Right renal pelvis (tissue), 4 donors: ENCODE measurements around the gene CD200R1L. TPM values are rescaled to one million over a fixed set of nuclear protein-coding genes. Genes with fewer than 3 reads are reported as not detected.

Experiments used
- DNase-seq, 4 donors: peaks; one replicate each; pipeline ENCODE4 v3.0.0-alpha.2; 2013; ENCODE audit warnings: low read depth in 4 of 4, low spot score in 3 of 4, missing footprints in 1 of 4
- polyA plus RNA-seq, 4 donors: library from polyadenylated mRNA; unstranded; fragments of 120-200 nt; gene quantifications; one replicate each; pipeline ENCODE4 v1.2.1, GENCODE V29; 2013; ENCODE audit not compliant: insufficient read length in 4 of 4

Gene CD200R1L
- polyA plus RNA-seq, 4 donors = not detected

DNA sequence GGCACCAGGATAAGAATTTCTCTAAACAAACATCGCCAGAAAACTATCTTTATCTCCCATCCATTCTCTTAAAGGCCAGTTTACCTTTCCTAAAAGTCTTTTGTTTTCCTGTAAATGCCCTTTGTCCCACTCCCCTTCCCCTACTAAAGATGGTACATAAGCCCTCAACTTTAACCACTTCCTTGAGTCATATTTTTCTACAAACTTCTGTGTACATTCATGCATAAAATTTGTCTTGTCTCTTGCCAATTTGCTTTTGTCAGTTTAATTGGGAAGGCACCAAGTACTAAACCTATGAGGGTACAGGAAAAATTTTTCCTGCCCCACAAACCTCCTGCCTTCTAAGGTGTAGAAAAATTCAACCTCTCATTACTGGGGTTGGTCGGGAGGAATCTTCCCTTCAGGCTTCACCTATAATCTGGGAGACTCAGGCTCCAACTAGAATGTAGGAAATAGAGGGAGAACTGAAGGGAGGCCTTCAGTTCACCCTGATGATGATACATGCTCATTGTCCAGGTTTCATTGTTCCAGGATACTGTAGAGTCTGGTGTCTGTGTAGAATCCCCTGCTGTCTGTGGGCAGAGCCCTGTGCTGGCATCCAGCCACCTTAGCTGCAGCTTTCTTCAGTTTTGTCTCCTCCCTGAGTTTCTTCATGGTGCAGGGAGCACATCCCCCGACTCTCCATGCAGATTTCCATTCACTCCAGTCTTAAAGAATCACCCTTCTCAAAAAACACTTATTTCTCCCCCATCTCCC, 53.2 kb downstream of the CD200R1L start:
- no peak for DNase-seq

DNA sequence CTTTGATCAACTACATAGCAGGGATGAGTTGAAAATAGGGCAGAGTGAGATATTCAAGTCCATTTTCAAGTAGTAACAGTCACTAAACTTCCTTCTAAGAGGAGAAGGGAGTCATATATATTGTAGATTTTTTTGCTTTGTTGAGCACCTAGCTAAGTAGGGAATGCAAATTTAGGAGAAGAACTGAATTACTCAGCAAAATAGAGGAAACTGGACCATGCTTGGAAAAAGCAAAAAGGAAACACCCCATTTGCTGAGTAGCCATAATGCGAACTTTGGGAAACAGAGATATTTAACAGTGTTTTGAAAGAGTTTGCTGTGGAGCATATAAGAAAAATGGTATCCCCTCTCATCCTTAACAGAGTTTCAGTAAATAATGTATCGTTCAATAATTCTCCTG, 54.9 kb downstream of the CD200R1L start:
- no peak for DNase-seq

DNA sequence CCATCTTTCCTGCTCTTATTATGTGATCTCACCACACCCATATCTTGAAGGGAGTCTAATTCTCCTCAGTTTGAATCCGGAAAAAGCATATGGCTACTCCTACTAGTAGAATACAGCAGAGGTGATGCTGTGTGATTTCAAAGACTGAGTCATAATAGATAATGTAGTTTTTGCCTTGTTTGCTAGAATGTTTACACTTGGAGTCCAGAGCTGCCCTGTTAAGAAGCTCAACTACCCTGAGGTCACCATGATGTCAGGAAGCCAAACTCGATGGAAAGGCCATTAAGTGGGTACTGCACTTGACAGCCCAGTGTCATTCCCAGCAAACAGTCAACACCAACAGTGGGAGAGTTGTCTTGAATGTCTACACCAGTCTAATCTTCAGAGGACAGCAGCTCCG, 56.9 kb downstream of the CD200R1L start:
- DNase-seq = no peak

DNA sequence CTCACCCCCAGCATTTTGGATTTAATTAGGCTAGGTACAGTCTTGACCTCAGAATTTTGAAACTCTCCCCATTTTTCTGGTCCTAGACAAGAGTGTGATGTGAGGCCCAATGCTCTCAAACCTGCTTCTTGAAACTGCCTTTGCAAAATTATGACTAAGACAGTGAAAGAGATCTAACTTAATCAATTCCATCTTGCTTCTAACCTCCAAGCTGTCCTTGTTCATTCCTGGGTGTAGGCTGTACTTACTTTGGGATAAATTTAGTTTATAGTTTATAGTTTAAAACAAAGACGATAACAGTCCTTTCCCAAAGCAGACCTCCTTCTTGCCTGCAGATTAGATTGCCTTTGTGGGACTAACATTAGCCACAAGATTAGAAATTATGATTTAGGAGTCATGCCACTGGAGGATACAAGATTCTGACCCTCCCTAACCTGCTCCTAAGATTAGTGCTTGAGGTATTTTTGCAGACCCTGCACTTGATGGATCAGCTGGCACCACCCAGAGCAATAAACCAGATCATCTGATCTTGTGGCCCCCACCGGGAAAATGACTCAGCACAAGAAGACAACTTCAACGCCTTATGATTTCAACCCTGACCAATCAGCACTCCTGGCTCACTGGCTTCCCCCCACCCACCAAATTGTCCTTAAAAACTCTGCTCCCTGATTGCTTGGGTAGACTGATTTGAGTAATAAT, 59.6 kb downstream of the CD200R1L start:
- DNase-seq = no peak

DNA sequence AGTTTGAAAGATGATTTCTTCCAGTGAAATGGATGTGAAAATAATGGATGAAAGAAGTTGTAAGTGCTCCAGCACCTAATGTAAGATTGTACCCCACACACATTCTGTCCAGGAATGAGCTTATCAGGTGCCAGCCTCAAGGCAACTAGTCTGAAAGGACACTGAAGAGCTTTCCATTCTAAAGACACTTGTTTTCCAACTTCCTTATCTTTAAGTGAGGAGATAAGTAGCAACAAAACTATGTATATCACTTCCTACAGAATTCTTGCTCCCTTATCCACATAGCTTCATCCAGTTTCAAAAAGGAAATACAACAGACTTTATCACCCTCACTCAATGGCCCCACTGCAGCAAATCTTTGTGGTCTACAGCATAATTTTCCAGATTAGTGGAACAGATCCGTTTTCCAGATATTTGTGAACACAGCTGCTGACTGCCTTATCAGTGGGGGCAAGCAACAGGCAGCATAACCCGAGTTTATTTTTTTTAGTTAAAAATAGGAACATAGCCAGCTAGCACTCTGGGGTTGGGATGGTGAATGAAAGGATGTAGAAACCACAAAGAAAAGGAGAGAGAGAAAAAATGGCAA, 60.6 kb downstream of the CD200R1L start:
- no peak for DNase-seq

DNA sequence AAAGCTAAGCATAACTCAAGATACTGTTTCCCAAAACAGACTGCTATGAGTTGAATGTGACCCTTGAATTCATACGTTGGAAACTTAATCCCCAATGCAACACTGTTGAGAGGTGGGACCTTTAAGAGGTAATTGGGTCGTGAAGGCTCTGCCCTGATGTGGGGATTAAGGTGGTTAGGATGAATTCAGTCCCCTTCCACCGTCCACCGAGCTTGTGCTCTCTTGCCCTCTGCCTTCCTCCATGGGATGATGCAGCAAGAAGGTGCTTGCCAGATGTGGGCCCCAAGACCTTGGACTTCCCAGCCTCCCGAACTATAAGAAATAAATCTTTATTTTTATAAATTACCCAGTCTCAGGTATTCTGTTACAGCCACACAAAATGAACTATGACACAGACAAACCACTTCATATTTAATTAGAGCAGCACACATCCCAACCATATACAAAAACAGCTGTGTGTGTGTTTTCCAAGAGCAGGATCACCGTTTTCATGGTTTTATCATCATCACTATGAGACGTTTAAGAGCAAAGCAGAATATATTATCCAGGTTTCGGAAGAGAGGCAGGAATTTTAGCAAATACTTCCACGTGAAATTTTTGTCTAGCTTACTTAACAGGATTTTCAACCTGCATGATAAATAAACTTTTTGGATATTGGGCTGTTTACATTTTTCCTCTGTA, 61.2 kb downstream of the CD200R1L start:
- no peak for DNase-seq

DNA sequence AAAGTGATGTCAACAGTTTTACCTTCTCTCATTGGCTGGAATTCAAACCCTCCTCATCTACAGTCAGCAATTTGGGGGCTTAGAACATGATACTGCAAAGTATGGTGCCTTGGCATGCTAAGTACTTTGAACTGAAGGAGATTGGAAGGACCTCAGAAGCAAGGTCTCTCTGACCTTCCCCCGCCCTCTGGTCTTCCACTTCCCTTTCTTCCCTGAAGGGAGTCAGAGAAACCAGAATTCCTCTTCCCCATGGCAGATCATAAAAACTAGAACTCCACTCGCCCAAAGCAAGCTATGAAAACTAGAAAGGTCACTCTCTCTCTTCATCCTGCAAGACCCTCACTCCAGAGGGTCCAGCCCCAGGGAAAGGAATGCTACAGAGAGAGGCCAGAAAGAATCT, 64.2 kb downstream of the CD200R1L start:
- DNase-seq = no peak

DNA sequence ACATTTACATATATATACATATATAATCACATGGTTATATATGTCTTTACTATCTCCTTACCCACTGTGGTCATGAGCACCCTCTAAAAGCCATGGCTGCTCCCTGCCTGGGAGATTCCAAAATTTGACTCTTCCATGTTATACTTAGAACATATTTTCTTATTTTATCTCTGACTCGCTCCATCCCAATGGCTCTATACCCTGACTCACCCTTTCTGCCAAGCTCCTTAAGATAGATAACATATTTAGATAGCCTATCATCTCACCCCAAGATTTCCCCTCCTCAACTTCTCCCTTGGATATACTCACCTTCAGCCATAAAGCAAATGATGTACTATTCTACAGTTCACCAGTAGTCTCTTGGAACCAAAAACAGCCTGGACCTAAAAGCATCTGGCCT, 65.1 kb downstream of the CD200R1L start:
- DNase-seq = no peak

DNA sequence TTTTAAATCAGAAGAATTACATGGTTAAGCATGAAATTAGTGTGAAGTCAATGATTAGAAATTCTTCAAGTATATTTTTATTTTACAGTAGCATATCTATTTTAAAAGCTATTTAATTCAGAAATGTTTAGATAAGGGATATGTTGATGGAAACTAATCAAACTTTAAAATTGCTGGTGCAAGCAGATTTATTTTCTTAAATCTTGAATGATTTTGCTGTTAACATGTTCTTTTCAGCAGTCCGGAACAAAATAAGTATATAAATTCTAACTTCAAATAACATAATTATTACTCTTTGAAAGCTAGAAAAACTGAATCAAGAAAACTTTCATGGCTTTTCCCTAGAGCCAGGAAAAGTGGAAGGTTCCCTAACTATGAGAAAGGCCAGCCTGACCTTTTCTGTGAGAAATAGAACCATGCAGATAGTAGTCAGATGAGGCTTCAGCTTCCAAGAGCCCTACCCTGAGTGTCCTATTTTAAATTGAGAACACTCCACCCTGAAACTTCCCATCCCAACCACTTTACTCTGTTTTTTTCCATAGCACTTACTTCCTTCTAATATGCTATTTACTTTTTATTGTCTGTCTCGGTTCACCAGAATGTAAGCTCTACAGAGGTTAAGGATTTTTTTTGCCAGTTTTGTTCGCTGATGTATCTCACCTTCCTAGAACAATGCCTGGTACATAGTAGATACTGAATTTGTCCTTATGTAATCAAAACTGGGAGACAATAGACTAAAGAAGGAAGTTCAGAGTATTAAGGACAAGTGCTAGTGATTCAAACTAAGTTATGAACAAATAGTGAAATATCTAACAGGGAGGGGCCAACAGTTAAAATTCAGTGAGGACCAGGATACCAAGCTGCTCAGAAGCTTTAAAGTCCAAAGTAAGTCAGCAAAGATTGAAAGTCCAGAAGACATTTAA, 66.8 kb downstream of the CD200R1L start:
- no peak for DNase-seq

DNA sequence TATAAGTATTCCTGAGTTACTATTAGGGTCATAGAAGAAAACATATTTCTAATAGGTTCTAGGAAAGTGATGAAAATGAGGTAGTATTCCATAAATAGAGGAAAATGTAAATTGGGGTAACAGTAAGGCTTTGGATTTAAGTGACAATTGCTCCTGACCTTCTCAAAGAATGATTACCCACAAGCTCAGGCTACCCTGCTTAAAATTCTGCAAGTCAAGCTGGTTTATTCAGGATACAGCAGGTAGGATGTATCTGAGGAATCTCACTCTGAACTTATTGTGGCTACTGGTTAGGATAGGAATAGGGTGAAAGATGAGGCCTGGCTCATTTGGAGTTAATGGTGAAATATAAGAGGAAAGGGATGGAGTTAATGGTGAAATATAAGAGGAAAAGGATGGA, 67.7 kb downstream of the CD200R1L start:
- no peak for DNase-seq

DNA sequence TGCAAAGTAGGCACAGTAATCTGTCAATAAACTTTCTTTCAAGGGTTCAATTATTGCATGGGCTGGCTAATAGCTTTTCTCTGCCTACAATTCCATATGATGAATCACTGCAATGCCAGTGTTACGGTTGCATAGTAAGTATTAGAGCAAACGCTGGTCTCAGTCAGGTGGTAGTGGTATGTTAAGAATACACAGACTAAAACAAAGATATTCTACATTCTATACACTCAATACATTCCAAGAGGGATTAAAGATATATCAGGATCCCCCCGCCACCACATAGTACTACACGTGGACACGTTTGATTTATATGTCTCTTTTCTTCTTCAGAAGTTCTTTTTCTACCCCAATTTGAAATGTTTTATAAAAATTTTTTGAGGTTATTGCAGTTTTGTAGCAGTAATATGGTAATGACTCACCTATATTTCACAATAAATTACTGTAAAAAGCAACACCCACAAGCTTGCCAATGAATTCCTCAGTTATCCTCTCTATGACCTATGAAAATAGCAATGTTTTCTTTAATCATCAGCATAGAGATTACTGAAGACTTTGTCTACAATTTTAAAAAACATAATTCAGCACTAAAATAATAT, 68.2 kb downstream of the CD200R1L start:
- no peak for DNase-seq

DNA sequence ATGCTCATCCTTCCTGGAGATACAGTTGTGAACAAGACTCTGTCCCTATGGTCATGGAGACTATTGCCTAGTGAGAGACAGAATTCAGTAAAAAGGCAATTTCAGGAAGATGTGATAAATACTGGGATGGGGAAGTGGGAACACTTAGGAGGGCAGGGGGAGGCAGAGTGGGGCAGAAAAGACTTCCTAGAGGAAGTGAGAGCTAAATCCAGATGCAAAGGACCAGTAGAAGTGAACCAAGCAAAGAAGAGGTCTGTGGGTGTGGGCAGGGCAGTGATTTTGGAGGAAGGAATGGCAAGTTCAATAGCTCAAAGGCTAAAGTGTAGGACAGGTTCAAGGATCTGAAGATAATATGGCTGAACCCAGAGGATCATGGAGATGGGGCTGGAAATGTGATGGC, 68.9 kb downstream of the CD200R1L start:
- no peak for DNase-seq

DNA sequence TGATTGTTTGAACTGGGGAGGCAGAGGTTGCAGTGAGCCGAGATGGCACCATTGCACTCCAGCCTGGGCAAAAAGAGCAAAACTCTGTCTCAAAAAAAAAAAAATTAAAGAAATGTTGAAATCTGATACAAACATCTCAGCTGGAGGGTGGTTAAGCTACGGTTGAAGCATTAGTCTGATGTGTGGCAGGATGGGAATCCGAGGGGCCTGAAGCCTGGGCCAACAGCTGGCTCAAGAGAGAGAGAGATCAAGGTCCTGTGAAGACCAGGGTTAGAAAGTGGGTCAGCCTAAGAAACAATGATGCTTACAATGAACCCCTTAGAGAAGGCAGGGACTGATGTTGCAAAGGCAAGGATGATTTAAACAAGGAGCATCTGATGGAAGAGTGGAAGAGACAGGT, 69.8 kb downstream of the CD200R1L start:
- DNase-seq = no peak

DNA sequence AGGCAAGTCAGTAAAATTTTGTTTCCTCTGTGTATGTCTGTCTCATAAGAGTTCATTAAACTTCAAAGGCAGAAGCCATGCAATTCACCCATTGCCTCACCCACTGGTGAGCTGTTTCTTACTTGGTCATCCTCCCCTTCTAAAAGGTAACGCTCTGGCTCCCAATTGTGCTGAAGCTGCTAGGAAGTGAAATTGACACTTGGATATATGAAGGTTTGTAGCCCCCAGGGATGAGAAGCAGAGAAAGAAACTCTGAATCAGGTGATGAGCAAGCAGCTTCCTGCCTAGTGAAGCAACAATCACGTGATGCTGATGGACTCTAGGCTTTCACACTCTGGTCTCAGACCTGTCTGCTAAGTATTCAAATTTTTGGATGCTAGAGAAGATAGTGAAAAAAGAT, 70.7 kb downstream of the CD200R1L start:
- no peak for DNase-seq

DNA sequence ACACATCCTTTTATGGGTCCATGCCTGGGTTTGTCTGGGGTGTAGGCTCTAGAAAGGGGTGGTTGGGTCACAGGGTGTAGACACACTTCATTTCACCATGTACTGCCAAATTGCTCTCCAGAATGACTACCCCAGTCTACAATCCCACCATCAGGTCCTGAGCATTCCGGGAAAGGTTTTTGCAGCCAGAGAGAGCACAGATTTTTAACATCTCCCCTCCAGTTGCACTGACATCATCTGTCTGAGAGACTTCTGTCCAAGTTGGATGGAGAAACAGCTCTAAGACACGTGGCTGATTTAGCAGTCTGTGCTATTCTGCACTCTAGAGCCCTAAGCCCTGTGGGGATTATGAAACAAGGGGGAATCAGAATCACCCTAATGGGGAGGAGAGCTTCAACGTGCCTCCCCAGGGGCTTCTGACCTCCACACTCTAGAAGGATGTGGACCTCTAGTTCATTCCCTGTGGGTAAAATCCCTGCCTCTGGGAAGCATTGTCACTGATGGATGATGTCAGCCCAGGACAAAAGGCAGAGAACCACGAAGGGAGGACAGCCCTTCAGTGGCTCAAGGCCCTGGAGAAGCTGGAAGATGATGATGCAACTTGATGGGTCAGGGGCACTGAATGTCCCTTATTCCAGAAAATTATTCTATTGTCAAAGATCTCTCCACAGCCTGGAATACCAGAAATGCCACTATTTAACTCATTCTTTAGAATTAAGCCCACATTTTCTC, 71.5 kb downstream of the CD200R1L start:
- no peak for DNase-seq

DNA sequence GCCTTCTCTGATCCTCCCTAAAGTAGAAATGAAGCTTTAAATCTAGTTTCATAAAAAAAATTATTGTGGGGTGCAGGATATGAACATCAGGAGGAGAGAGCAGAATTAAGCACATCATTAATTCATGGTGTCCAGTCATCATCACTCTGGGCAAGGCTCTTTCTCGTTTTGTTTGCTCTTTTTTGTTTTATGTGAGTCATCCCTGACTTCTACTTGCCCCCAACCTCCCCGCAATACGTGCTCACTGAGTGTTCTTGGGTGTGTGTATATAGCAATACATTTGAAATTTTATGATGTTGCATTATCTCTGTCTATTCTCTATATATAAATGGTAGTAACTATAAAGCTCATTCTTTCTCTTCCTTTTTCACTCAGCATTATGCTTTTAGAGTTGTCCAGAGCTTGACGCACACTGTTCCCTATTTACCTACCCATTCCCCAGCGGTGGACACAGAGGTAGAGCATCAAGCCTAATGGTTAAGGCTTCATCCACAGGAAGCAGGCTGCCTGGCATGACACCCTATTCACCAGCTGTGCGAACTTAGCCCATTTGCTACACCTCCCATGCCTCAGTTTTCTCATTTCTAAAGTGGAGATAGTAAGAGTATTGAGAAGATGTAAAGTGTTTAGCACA, 72.3 kb downstream of the CD200R1L start:
- no peak for DNase-seq

DNA sequence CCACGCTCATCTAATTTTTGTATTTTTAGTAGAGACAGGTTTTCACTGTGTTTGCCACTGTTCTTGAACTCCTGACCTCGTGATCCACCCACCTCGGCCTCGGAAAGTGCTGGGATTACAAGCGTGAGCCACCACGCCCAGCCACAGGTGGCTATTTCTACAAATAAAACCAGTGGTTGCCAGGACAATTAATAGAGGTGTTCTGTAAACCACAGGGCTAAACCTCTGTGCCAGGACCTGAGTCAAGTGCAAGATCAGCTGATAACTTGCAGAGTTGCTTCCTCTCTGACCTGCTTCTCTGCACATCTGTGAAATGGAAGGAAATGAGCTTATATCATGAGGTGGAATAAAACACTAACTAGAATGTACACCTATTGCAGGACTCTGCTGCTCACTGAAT, 72.8 kb downstream of the CD200R1L start:
- DNase-seq = no peak

DNA sequence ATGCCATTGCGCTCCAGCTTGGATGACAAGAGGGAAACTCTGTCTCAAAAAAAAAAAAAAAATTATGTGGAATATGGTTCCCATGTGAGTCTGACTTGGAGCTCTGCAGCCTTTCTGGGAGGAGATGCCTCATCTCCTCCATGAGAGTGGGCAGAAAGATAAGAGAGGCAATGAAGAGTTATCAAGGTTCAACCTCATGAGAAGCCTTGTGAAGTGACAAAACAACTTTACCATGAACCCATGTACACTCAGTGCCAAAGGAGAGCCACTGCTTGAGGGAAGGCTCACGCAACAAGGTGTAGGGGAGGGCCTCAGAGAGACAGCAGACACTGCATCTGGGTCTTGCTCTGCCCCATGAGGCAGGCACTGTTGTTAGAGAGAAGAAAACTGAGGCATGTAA, 75.7 kb downstream of the CD200R1L start:
- DNase-seq = no peak
